Middle frontal gyrus (tissue), 1 donor: ENCODE measurements around the gene INTS1.

Experiments
- DNase-seq: peaks from one replicate; pipeline ENCODE4 v3.0.0-alpha.2; 2015; ENCODE audit warnings: low spot score; ENCODE audit errors: extremely low spot score

Gene INTS1

GRCh38 chr7:1464694-1465093 is 39.5 kb downstream of the INTS1 start:
- no peak for DNase-seq

- no peak for DNase-seq
These were observed 40.4 kb downstream of the INTS1 start for GRCh38 chr7:1463676-1464223.

GRCh38 chr7:1461646-1462375 is 42.4 kb downstream of the INTS1 start:
- no peak for DNase-seq

GRCh38 chr7:1460821-1461645 is 43.2 kb downstream of the INTS1 start:
- DNase-seq = no peak

- DNase-seq = no peak
These were observed 44.0 kb downstream of the INTS1 start for GRCh38 chr7:1459920-1460820.

- peak; percentile 93 for DNase-seq
These were observed 44.7 kb downstream of the INTS1 start for GRCh38 chr7:1459512-1459892.

GRCh38 chr7:1458683-1459511 is 45.3 kb downstream of the INTS1 start, which contains the start of gene MICALL2:
Gene MICALL2 (minus strand): TSS chr7:1459470. CDS start chr7:1459326, 144 bp downstream.
- DNase-seq = no peak

- DNase-seq = no peak
These were observed 46.1 kb downstream of the INTS1 start for GRCh38 chr7:1457949-1458682.

GRCh38 chr7:1457059-1457948 is 46.9 kb downstream of the INTS1 start:
- no peak for DNase-seq

- no peak for DNase-seq
These were observed 48.2 kb downstream of the INTS1 start for GRCh38 chr7:1455955-1456354.

- no peak for DNase-seq
These were observed 48.8 kb downstream of the INTS1 start for GRCh38 chr7:1455241-1455939.

- DNase-seq = no peak
These were observed 49.6 kb downstream of the INTS1 start for GRCh38 chr7:1454542-1454941.

GRCh38 chr7:1452205-1452604 is 52.0 kb downstream of the INTS1 start:
- DNase-seq = no peak

- no peak for DNase-seq
These were observed 53.2 kb downstream of the INTS1 start for GRCh38 chr7:1450987-1451386.

GRCh38 chr7:1450431-1450830 is 53.8 kb downstream of the INTS1 start:
- no peak for DNase-seq

- DNase-seq = no peak
These were observed 54.2 kb downstream of the INTS1 start for GRCh38 chr7:1449951-1450350.

GRCh38 chr7:1449501-1449900 is 54.7 kb downstream of the INTS1 start:
- DNase-seq = no peak

- no peak for DNase-seq
These were observed 55.2 kb downstream of the INTS1 start for GRCh38 chr7:1448958-1449357.
